ENCODE measurements around the gene TFAP2C.

The TFAP2C gene

DNA sequence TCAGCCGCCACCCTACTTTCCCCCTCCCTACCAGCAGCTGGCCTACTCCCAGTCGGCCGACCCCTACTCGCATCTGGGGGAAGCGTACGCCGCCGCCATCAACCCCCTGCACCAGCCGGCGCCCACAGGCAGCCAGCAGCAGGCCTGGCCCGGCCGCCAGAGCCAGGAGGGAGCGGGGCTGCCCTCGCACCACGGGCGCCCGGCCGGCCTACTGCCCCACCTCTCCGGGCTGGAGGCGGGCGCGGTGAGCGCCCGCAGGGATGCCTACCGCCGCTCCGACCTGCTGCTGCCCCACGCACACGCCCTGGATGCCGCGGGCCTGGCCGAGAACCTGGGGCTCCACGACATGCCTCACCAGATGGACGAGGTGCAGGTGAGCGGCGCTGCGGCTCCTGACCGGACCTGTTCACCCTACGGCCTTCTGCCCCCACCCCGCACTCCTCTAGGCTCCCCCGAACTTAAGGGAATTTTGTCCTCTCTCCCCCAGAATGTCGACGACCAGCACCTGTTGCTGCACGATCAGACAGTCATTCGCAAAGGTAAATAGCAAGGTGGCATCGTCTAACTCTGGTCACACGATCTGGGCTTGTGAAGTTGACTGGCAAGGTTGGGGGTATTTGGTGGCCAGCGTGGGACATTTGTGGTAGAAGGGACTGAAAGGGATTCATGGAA is 2.3 kb downstream of the TFAP2C start:
- TF ChIP-seq, protein P1, sequence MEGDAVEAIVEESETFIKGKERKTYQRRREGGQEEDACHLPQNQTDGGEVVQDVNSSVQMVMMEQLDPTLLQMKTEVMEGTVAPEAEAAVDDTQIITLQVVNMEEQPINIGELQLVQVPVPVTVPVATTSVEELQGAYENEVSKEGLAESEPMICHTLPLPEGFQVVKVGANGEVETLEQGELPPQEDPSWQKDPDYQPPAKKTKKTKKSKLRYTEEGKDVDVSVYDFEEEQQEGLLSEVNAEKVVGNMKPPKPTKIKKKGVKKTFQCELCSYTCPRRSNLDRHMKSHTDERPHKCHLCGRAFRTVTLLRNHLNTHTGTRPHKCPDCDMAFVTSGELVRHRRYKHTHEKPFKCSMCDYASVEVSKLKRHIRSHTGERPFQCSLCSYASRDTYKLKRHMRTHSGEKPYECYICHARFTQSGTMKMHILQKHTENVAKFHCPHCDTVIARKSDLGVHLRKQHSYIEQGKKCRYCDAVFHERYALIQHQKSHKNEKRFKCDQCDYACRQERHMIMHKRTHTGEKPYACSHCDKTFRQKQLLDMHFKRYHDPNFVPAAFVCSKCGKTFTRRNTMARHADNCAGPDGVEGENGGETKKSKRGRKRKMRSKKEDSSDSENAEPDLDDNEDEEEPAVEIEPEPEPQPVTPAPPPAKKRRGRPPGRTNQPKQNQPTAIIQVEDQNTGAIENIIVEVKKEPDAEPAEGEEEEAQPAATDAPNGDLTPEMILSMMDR (conservative IDR thresholded peaks at IDR 0.05; ENCODE audit: low read length): no peak
- no peak for DNase-seq (ENCODE audit: low read depth)
- peak overlapping the region; percentile 98 for H3K4me3 ChIP-seq (ENCODE audit: low read length)

DNA sequence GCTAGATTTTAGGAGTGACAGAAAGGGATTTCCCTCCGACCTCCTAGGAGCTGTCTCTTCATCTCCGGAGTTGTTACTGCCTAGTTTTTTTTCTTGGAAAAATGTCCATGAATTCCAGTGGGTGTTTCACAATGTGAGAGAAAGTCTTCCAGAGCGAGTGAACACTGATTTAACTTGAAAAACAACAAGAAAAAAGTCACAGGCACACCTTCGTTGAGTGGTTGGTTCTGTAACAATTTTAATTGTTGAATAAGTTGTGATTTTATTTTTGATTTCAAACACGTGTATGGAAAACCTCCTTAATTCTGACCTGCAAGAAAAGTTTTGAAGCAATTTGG is 2.9 kb downstream of the TFAP2C start:
- H3K4me3 ChIP-seq (ENCODE audit: low read length): peak overlapping the region; percentile 66
- TF ChIP-seq, protein P1 (conservative IDR thresholded peaks at IDR 0.05; ENCODE audit: low read length): no peak
- peak; percentile 44 for DNase-seq (ENCODE audit: low read depth)

DNA sequence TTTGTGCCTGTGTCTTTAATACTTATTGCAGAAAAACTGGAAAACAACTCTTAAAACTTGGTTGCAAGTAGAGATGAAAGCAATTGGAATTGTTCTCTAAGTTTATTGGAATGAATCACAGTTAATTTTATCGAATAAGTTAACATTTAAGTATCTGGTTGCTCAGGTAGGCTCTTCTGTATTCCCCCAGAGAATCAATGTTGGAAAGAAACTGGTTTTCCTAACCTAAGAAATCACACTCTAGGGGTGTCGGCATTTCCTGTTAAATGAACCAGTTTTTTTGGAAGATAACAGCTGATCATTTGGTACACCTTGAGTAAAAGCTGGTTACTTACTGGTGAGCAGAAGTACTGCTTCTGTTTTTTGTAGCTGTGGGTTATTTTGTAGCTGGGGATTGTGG is 5.2 kb downstream of the TFAP2C start:
- DNase-seq (ENCODE audit: low read depth): no peak
- H3K4me3 ChIP-seq (ENCODE audit: low read length): no peak overlapping the region
- TF ChIP-seq, protein P1 (conservative IDR thresholded peaks at IDR 0.05; ENCODE audit: low read length): no peak

DNA sequence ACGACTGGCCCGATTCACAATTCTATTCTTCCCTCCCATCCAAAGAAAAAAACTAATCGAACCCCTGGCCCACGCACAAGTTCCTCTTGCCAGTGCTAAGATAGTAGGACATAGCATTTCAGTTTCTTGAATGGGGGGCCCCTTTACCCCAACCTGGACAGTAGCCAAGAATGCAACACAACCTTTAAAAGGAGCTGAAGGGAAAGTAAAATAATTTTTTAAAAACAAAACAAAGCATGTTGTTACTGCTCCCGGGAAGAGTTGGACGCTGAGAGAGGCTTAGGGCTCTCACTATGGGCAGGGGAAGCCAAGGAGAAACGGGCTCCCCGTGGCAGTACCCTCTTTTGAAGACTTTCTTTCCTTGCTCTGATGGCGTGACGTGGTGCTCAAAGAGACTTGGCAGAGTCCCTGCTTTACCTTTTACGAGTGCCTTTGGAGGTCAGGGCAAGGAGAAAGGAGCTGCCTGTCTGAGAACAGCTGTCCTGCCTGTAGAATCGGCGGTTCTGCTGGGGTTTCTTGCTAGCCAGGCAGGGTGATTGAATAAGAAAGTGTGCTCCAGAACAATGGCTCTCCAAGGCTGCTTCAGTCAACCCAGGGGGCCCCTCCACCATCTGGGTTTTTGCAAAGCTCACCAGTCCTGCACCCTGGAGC is 5.8 kb downstream of the TFAP2C start:
- TF ChIP-seq, protein P1 (conservative IDR thresholded peaks at IDR 0.05; ENCODE audit: low read length): no peak
- DNase-seq (ENCODE audit: low read depth): no peak
- H3K4me3 ChIP-seq (ENCODE audit: low read length): no peak overlapping the region

DNA sequence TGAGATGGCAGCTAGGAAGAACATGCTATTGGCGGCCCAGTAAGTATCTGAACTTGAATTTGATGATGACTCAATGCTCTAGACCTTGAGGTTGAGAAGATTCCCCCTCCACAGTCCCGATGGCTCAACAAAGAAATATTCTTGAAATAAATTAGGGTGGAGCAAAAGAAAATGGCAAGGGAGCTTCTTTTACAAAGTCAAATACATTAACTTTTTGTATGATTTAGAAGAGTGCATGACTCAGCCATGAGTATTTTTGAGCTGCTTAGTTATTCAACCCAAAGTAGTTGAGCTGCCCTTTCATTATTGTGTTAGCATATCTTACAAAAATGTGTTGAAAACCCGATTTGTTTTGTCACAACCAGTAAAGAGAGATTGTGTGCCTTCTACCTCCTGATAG is 7.6 kb downstream of the TFAP2C start:
- H3K4me3 ChIP-seq (ENCODE audit: low read length): no peak overlapping the region
- TF ChIP-seq, protein P1 (conservative IDR thresholded peaks at IDR 0.05; ENCODE audit: low read length): no peak
- DNase-seq (ENCODE audit: low read depth): peak; percentile 90

DNA sequence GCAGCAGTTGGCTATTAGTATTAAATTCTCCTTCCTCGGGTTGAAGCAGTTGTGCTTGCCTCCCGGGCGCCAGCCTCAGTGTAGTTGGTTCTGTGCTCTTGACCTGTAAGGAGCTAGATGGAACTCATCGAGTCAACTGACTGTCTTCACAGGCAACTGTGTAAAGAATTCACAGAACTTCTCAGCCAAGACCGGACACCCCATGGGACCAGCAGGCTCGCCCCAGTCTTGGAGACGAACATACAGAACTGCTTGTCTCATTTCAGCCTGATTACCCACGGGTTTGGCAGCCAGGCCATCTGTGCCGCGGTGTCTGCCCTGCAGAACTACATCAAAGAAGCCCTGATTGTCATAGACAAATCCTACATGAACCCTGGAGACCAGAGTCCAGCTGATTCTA is 8.5 kb downstream of the TFAP2C start:
- no peak overlapping the region for H3K4me3 ChIP-seq (ENCODE audit: low read length)
- no peak for DNase-seq (ENCODE audit: low read depth)

More for the DNA sequence above, 8.5 kb downstream of the TFAP2C start:
- TF ChIP-seq, protein P1 (conservative IDR thresholded peaks at IDR 0.05; ENCODE audit: low read length): no peak
